Measurements from ENCODE around the gene CAPZA1. TPM values are rescaled to one million over a fixed set of nuclear protein-coding genes. Genes with fewer than 3 reads are reported as not detected.
"Not testable (repeated sequence)": the region's sequence is repeated elsewhere in the genome, so short reads cannot be mapped to it uniquely, and the experiment has no call there.

CAPZA1 gene
- total RNA-seq, 2 donors from 2014 or later: 216 to 228 TPM

- H3K4me1 Mint-ChIP-seq (ENCODE audit: low read depth): peaks cover 60% of the 10 kb centered on the region
- ATAC-seq (replicated peaks in 1 of 2): no peak
Measured at GRCh38 chr1:112636597-112637253, 17.1 kb downstream of the CAPZA1 start.

DNA sequence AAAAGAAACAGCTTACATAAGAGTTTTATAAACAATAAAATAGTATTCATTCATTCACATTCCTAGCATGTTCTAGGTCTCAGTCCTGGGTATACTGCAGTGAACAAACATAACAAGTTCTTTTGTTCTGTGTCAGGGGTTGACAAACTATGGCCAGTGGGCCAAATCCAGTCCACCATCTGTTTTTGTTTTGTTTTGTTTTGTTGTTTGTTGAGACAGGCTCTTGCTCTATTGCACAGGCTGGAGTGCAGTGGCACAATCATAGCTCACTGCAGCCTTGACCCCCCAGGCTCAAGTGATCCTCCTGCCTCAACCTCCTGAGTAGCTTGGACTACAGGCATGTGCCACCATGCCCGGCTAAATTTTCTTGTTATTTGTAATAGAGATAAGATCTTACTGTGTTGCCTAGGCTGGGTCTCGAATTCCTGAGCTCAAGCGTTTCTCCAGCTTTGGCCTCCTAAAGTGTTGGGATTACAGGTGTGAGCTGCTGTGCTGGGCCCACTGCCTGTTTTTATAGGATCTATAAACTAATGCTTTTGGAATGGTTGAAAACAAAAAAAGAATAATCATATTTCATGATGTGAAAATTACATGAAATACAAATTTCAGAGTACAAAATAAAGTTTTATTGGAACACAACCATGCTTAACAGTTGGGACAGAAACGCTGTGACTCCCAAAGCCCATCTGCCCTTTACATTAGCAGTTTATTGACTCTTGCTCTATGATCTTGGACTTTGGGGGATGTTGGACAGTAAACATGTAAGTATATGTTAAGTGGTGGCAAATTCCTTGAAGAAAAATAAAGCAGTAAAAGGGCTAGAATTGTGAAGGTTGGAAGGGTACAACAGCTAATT lies 17.9 kb downstream of the CAPZA1 start:
- Mint-ChIP-seq H3K4me1 (ENCODE audit: low read depth) (peaks cover 60% of the 10 kb centered on the region), H3K4me3 (peak overlapping the region in 1 of 2 donors; percentile 14), H3K36me3 (ENCODE audit: insufficient read depth in 2 of 2) (peaks cover 0 to 9% of the 10 kb centered on the region in 2 donors), H3K9me3 (no peaks in the 10 kb centered on the region), H3K27ac (peak overlapping the region; percentile 78), H3K27me3 (ENCODE audit: low read depth) (no peaks in the 10 kb centered on the region)
- ATAC-seq (replicated peaks in 1 of 2) (no peak), DNase-seq (no peak)

More at GRCh38 chr1:112636597-112637253, 17.1 kb downstream of the CAPZA1 start:
- Mint-ChIP-seq H3K9me3 (no peaks in the 10 kb centered on the region), H3K27ac (peak overlapping the region; percentile 78), H3K36me3 (ENCODE audit: insufficient read depth in 2 of 2) (peaks cover 0 to 7% of the 10 kb centered on the region in 2 donors), H3K27me3 (ENCODE audit: low read depth) (no peaks in the 10 kb centered on the region), H3K4me3 (peak overlapping the region; percentile 13 to 14)
- no peak for DNase-seq

GRCh38 chr1:112638110-112638428 lies 18.4 kb downstream of the CAPZA1 start:
- peak overlapping the region; percentile 78 for H3K27ac Mint-ChIP-seq
- peaks cover 0 to 11% of the 10 kb centered on the region in 2 donors for H3K36me3 Mint-ChIP-seq (ENCODE audit: insufficient read depth in 2 of 2)
- peaks cover 60% of the 10 kb centered on the region for H3K4me1 Mint-ChIP-seq (ENCODE audit: low read depth)
- no peaks in the 10 kb centered on the region for H3K27me3 Mint-ChIP-seq (ENCODE audit: low read depth)
- DNase-seq (no peak), ATAC-seq (replicated peaks in 1 of 2) (no peak)
- no peak overlapping the region for H3K4me3 Mint-ChIP-seq
- no peaks in the 10 kb centered on the region for H3K9me3 Mint-ChIP-seq

DNA sequence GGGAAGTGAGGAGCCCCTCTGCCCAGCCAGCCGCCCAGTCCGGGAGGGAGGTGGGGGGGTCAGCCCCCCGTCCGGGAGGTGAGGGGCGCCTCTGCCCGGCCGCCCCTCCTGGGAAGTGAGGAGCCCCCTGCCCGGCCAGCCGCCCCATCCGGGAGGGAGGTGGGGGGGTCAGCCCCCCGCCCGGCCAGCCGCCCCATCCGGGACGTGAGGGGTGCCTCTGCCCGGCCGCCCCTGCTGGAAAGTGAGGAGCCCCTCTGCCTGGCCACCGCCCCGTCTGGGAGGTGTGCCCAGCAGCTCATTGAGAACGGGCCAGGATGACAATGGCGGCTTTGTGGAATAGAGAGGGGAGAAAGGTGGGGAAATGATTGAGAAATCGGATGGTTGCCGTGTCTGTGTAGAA lies 20.8 kb downstream of the CAPZA1 start:
- not testable (repeated sequence) for H3K9me3 Mint-ChIP-seq; H3K27me3 Mint-ChIP-seq (ENCODE audit: low read depth); H3K27ac Mint-ChIP-seq; DNase-seq; ATAC-seq (replicated peaks in 1 of 2); H3K4me3 Mint-ChIP-seq
- peaks cover 0 to 15% of the 10 kb centered on the region in 2 donors for H3K36me3 Mint-ChIP-seq (ENCODE audit: insufficient read depth in 2 of 2)
- H3K4me1 Mint-ChIP-seq (ENCODE audit: low read depth): peaks cover 45% of the 10 kb centered on the region

- peaks cover 30% of the 10 kb centered on the region for H3K4me1 Mint-ChIP-seq (ENCODE audit: low read depth)
- H3K27me3 Mint-ChIP-seq (ENCODE audit: low read depth): no peaks in the 10 kb centered on the region
- H3K27ac Mint-ChIP-seq: no peak overlapping the region
- peaks cover 0 to 25% of the 10 kb centered on the region in 2 donors for H3K36me3 Mint-ChIP-seq (ENCODE audit: insufficient read depth in 2 of 2)
- no peak for ATAC-seq (replicated peaks in 1 of 2)
- H3K9me3 Mint-ChIP-seq: no peaks in the 10 kb centered on the region
- no peak for DNase-seq
- no peak overlapping the region for H3K4me3 Mint-ChIP-seq
Measured at GRCh38 chr1:112643080-112643479, 23.4 kb downstream of the CAPZA1 start.

- peaks cover 5 to 39% of the 10 kb centered on the region in 2 donors for H3K36me3 Mint-ChIP-seq (ENCODE audit: insufficient read depth in 2 of 2)
- ATAC-seq (replicated peaks in 1 of 2): no peak
Measured at GRCh38 chr1:112646225-112646624, 26.6 kb downstream of the CAPZA1 start.

GRCh38 chr1:112651205-112651604 lies 31.6 kb downstream of the CAPZA1 start:
- DNase-seq (no peak), ATAC-seq (replicated peaks in 1 of 2) (peak in 1 of 2 donors; percentile 36)
- Mint-ChIP-seq H3K4me1 (ENCODE audit: low read depth) (peaks cover 26% of the 10 kb centered on the region), H3K4me3 (no peak overlapping the region), H3K36me3 (ENCODE audit: insufficient read depth in 2 of 2) (peaks cover 9 to 35% of the 10 kb centered on the region in 2 donors), H3K27ac (peak overlapping the region; percentile 32), H3K9me3 (no peaks in the 10 kb centered on the region), H3K27me3 (ENCODE audit: low read depth) (no peaks in the 10 kb centered on the region)

More at GRCh38 chr1:112646225-112646624, 26.6 kb downstream of the CAPZA1 start:
- Mint-ChIP-seq H3K9me3 (no peaks in the 10 kb centered on the region), H3K27ac (no peak overlapping the region), H3K4me3 (no peak overlapping the region), H3K27me3 (ENCODE audit: low read depth) (no peaks in the 10 kb centered on the region), H3K4me1 (ENCODE audit: low read depth) (peaks cover 47% of the 10 kb centered on the region)
- no peak for DNase-seq

- no peak for DNase-seq
- peaks cover 15 to 65% of the 10 kb centered on the region in 2 donors for H3K36me3 Mint-ChIP-seq (ENCODE audit: insufficient read depth in 2 of 2)
- H3K4me1 Mint-ChIP-seq (ENCODE audit: low read depth): peaks cover 33% of the 10 kb centered on the region
- H3K4me3 Mint-ChIP-seq: no peak overlapping the region
- peak overlapping the region; percentile 15 for H3K27ac Mint-ChIP-seq
- ATAC-seq (replicated peaks in 1 of 2): no peak
- no peaks in the 10 kb centered on the region for H3K9me3 Mint-ChIP-seq
- H3K27me3 Mint-ChIP-seq (ENCODE audit: low read depth): no peaks in the 10 kb centered on the region
Measured at GRCh38 chr1:112665857-112666256, 46.2 kb downstream of the CAPZA1 start.

- peak overlapping the region in 1 of 2 donors; percentile 79 for H3K4me3 Mint-ChIP-seq
- no peaks in the 10 kb centered on the region for H3K27me3 Mint-ChIP-seq (ENCODE audit: low read depth)
- no peak for DNase-seq
- no peaks in the 10 kb centered on the region for H3K9me3 Mint-ChIP-seq
- peaks cover 33% of the 10 kb centered on the region for H3K4me1 Mint-ChIP-seq (ENCODE audit: low read depth)
- peaks cover 12 to 64% of the 10 kb centered on the region in 2 donors for H3K36me3 Mint-ChIP-seq (ENCODE audit: insufficient read depth in 2 of 2)
- H3K27ac Mint-ChIP-seq: peak overlapping the region; percentile 96
- peak; percentile 67 to 78 for ATAC-seq (replicated peaks in 1 of 2)
Measured at GRCh38 chr1:112666946-112667345, 47.3 kb downstream of the CAPZA1 start.

- Mint-ChIP-seq H3K4me1 (ENCODE audit: low read depth) (peaks cover 53% of the 10 kb centered on the region), H3K36me3 (ENCODE audit: insufficient read depth in 2 of 2) (peaks cover 17 to 44% of the 10 kb centered on the region in 2 donors), H3K9me3 (no peaks in the 10 kb centered on the region), H3K27me3 (ENCODE audit: low read depth) (no peaks in the 10 kb centered on the region), H3K27ac (peak overlapping the region; percentile 82), H3K4me3 (no peak overlapping the region)
- DNase-seq: no peak
- ATAC-seq (replicated peaks in 1 of 2): no peak
Measured at GRCh38 chr1:112672009-112672408, 52.4 kb downstream of the CAPZA1 start.

DNA sequence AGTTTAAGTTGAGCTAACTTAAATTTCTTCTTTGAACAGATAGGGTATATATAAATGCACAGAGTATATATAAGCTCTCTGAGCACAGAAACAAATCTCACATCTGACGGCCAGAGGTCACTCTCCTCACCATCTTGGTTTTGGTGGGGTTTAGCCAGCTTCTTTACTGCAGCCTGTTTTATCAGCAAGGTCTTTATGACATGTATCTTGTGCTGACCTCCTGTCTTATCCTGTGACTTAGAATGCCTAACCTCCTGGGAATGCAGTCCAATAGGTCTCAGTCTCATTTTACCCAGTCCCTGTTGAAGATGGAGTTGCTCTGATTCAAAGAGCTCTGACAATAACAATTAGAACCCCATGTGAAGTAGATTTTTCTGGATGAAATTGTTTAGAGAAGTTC lies 53.2 kb downstream of the CAPZA1 start:
- Mint-ChIP-seq H3K36me3 (ENCODE audit: insufficient read depth in 2 of 2) (peaks cover 14 to 37% of the 10 kb centered on the region in 2 donors), H3K27ac (peak overlapping the region; percentile 39), H3K27me3 (ENCODE audit: low read depth) (no peaks in the 10 kb centered on the region), H3K9me3 (no peaks in the 10 kb centered on the region), H3K4me3 (peak overlapping the region; percentile 4 to 45), H3K4me1 (ENCODE audit: low read depth) (peaks cover 53% of the 10 kb centered on the region)
- ATAC-seq (replicated peaks in 1 of 2) (no peak), DNase-seq (no peak)

DNA sequence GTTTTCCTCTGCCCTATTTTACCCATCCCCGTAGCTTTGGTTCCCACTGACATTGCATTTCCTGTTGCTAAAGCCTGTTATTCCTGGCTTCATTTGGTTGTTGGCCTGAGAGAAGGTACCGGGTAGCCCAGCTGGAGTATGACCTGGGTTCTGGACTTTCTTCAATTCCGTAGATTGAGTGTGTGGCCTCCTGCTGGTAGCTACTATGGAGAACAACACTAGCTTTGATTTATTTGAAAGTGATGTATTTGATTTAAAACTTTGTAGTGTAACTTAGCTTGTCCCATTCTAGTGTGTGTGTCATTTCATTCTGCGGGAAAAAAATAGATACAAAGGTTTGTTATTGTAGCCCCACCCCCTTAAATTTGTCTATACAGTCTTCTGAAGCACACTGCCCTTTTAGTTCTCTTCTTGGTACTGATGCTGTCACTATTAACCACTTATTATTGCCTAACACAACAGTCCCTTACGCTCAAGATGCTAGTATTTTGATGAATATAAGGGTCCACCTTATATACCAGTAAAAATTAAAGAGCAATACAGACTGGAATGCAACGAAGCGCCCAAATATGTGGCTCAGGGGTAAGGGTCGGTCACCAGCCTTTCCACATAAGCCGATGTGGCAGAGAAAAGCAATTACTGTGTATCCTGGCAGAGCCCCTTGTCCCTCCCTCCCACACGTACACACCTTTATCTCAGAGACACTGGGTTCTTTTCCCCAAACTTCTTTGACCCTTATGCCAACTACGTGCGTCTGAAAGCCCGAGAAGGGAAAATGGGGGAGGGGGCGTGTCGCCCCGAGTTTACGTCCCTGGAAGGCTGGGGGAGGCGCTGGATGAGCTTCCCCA lies 54.2 kb downstream of the CAPZA1 start:
- H3K27ac Mint-ChIP-seq: peak overlapping the region; percentile 76
- H3K9me3 Mint-ChIP-seq: no peaks in the 10 kb centered on the region
- no peaks in the 10 kb centered on the region for H3K27me3 Mint-ChIP-seq (ENCODE audit: low read depth)
- peaks cover 51% of the 10 kb centered on the region for H3K4me1 Mint-ChIP-seq (ENCODE audit: low read depth)
- ATAC-seq (replicated peaks in 1 of 2): peak in 1 of 2 donors; percentile 6
- H3K36me3 Mint-ChIP-seq (ENCODE audit: insufficient read depth in 2 of 2): peaks cover 11 to 31% of the 10 kb centered on the region in 2 donors
- no peak for DNase-seq
- H3K4me3 Mint-ChIP-seq: peak overlapping the region; percentile 97 to 98

Data from activated T-cell treated with anti-CD3 and anti-CD28 coated beads, Interleukin-2, amount 50 U/mL, for 72 hours (primary cell).